CD4-positive, alpha-beta T cell treated with Interleukin-1 beta for 1 hour (primary cell): Measurements from ENCODE around the gene CASP8AP2.
A peak's percentile ranks its signal among the peaks of the same experiment; 100 is the strongest.
"Not testable (repeated sequence)": the region's sequence is repeated elsewhere in the genome, so short reads cannot be mapped to it uniquely, and the experiment has no call there.

Experiments
- DNase-seq, 2 donors: peaks; one replicate each; pipeline ENCODE4 v3.0.0-alpha.2; 2020 to 2022

Gene CASP8AP2

DNA sequence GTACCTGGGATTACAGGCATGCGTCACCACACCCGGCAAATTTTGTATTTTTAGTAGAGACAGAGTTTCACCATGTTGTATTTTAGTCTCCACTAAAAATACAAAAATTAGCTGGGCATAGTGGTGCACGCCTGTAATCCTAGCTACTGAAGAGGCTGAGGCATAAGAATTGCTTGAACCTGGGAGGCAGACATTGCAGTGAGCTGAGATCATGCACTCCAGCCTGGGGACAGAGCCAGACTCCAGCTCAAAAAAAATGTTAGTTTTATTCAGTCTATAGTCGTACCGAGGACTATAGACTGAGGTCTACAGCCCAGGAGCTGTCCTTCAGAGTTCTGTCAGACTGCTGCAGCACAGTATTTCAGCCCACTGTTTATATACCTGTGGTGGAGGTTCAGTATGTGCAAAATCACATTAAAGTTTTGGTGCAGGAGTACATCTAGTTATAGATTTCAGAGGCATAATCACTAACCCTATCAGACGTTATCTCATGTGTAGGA, 3.6 kb upstream of the CASP8AP2 start:
- DNase-seq = no peak

GRCh38 chr6:89828475-89828987, 1.1 kb upstream of the CASP8AP2 start:
- DNase-seq = not testable (repeated sequence)

- no peak for DNase-seq
Observed at GRCh38 chr6:89828988-89829471, 650 bp upstream of the CASP8AP2 start.

DNA sequence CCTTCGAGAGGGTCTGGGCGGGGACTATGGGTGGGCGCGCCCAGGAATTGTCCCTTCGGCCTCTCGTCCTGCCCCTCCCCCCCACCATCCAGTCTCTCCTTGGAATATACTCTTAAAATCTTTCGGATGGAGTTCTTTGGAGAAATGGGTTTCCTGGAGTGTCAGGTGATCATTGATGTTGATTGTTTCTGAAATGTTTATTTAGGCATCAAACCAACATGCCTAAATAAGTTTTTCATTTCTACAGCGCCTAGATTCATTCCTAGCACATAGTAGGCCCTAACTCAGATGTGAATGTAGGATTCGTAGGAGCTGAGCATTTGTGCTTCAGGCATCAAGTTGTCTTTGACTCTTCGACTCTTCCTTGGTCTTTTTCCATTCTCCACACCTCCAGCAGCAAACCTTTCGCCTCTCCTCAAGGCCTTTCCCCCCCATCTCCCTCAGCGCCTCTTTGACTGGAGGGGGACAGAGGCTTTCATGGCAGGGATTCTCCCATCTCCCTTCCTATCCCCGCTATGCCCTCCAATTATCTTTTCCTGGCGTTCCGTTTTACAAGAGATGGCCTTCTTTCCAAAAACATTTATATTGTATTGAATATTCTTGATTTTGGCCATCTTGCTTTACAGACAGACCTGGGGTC, 610 bp downstream of the CASP8AP2 start:
- no peak for DNase-seq

DNA sequence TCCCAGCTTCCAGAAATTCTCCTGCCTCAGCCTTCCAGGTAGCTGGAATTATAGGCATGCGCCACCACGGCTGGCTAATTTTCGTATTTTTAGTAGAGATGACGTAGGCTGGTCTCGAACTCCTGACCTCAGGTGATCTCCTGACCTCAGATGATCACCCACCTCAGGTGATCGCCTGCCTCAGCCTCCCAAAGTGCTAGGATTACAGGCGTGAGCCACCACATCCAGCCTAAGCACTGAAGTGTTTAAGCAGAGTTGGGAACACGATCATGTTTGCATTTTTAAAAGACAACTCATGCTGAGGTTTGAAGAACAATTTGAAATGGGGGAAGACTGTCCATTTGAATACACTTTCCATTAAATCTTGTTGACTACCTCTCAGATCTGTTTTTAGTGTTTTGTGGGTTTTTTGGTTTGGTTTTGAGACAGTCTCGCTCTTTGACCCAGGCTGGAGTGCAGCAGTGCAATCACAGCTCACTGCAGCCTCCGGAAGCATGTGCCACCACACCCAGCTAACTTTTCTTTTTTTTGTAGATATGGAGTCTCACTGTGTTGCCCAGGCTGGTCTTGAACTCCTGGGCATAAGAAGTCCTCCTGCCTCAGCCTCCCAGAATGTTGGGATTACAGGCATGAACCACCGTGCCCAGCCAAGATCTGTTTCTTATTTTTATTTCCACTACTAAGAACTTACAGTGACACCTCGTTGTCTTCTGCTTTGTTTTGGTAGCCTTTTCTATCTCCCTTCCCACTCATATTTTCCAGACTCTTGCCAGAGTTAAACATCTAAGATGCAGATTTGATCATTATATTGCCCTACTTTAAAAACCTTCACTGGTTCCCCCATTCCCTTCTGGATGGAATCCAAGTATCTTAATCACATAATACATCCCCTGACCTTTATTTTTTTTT, 5.5 kb downstream of the CASP8AP2 start:
- DNase-seq = peak; percentile 53 to 65

GRCh38 chr6:89836639-89837222, 7.1 kb downstream of the CASP8AP2 start:
- DNase-seq = no peak

GRCh38 chr6:89840538-89840937, 10.9 kb downstream of the CASP8AP2 start:
- DNase-seq = no peak

DNA sequence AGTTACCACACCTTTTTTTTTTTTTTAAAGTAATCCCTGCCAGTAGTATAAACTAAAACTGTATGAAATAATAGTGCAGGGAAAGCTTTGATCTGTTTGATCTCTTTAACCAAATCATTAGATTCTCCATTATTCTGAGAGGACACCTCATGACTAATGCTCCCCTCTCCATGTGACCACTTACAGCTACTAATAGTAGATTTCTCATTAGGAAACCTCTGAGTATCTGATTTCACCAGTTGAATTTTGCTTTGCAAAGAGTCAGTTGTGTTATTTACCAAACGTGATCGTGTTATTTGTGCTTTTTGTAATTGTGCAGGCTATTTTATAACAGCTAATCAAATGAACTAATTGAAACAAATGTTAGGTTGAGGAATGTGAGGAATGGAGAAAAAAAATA, 12.5 kb downstream of the CASP8AP2 start:
- no peak for DNase-seq

GRCh38 chr6:89843070-89843469, 13.4 kb downstream of the CASP8AP2 start:
- no peak for DNase-seq

- DNase-seq = not testable (repeated sequence)
Observed at GRCh38 chr6:89847513-89847912, 17.8 kb downstream of the CASP8AP2 start.

DNA sequence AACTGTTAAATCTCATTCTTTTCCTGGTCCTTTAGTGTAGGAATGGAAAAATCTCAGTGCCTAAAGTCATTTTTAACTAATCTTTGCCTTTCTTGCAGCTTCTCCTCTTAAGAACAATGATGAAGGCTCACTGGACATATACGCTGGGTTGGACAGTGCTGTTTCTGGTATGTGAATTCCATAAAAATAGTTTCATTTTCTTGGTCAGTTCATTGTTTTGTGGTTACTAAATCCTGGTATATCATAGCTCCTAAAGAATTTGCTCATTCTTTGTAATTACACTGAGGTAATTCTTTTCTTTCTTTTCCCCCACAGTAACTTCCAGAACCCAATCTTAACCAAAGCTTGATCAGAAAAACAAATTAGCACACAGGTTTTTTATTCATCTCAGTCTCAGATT, 23.4 kb downstream of the CASP8AP2 start:
- no peak for DNase-seq

DNA sequence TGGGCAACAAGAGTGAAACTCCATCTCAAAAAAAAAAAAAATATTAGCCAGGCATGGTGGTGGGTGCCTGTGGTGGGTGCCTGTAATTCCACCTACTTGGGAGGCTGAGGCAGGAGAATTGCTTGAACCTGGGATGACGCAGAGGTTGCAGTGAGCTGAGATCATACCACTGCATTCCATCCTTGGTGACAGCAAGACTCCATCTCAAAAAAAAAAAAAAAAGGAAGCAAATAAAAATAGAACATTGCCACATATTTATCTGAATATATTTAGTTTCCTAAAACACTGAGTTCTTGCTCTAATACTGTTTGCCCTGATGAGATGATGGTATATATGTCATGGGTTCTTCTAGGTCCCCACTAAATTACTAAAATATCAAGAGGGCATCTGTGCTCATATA, 28.4 kb downstream of the CASP8AP2 start:
- no peak for DNase-seq

- no peak for DNase-seq
Observed at GRCh38 chr6:89859744-89860143, 30.1 kb downstream of the CASP8AP2 start.

GRCh38 chr6:89862273-89862672, 32.6 kb downstream of the CASP8AP2 start:
- DNase-seq = no peak

- no peak for DNase-seq
Observed at GRCh38 chr6:89862698-89863097, 33.0 kb downstream of the CASP8AP2 start.

DNA sequence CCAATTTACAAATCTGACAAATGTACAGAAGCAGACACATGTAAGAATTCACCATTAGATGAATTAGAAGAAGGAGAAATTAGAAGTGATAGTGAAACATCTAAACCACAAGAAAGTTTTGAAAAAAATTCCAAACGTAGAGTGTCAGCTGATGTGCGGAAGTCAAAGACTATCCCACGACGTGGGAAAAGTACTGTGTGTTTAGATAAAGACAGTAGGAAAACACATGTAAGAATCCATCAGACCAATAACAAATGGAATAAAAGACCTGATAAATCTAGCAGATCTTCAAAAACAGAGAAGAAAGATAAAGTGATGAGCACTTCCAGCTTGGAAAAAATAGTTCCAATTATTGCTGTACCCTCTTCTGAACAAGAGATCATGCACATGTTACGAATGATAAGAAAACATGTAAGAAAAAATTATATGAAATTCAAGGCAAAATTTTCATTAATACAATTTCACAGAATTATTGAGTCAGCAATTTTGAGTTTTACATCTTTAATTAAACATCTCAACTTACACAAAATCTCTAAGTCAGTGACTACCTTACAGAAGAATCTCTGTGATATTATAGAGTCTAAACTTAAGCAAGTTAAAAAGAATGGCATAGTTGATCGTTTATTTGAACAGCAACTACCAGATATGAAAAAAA, 36.5 kb downstream of the CASP8AP2 start:
- no peak for DNase-seq

GRCh38 chr6:89873721-89874120, 44.0 kb downstream of the CASP8AP2 start:
- DNase-seq = no peak

GRCh38 chr6:89874438-89874837, 44.8 kb downstream of the CASP8AP2 start:
- DNase-seq = no peak

DNA sequence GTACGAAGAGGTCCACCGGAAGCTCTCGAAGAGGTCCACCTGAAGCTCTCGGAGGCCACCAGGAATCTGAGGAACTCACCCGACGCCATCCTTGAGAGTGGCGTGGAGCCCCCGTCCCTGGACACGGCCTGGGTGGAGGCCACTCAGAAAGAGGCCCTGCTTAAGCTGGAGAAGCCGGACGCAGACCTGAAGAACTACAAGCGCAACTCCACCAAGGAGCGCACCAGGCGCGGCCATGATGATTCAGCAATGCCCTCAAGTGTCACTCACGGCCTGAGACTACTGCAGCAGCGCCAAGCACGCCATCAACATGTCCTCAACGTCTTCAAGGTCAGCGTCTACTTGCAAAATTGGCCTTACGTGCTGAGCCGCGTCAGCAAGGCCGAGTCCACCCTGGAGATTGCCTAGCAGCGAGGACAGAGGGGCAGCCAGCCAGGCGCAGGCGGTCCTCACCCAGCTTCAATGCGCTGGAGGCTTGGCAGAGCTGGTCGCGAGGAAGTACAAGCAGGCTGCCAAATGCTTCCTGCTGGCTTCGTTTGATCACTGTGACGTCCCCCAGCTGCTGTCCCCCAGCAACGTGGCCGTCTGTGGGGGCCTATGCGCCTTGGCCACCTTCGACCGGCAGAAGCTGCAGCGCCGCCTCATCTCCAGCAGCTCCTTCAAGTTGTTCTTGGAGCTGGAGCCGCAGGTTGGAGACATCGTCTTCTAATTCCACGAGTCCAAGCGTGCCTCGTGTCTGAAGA, 56.9 kb downstream of the CASP8AP2 start:
- no peak for DNase-seq

- DNase-seq = no peak
Observed at GRCh38 chr6:89887452-89888137, 57.9 kb downstream of the CASP8AP2 start.

- DNase-seq = no peak
Observed at GRCh38 chr6:89888138-89888514, 58.4 kb downstream of the CASP8AP2 start.
